Gastrocnemius medialis (tissue), 4 donors: ENCODE data around the gene PMEPA1. TPM values are rescaled to one million over a fixed set of nuclear protein-coding genes. Genes with fewer than 3 reads are reported as not detected.

ENCODE experiments used
- ATAC-seq, 2 donors: fragments of 150-250 bp; one replicate each; pipeline ENCODE4 v1.9.1; 2016
- DNase-seq, 2 donors: peaks; one replicate each; pipeline ENCODE4 v3.0.0-alpha.2; 2019
- H3K27ac ChIP-seq, 4 donors: fragments of 200-600 bp; sonication (generic); 1 replicate in 1 of 4; 2 replicates in 3 of 4; pipeline ENCODE4 v1.5.1; 2016 to 2018; ENCODE audit warnings: mild to moderate bottlenecking in 2 of 4, moderate library complexity in 1 of 4
- H3K27me3 ChIP-seq, 3 donors: fragments of 200-600 bp; sonication (generic) in 2 of 3; 1 replicate in 1 of 3; 2 replicates in 2 of 3; pipeline versions ENCODE4 v1.5.1 to v1.6.0; 2016 to 2019; ENCODE audit warnings: mild to moderate bottlenecking in 1 of 3, moderate library complexity in 1 of 3
- H3K36me3 ChIP-seq, 2 donors: fragments of 200-600 bp; sonication (generic) in 1 of 2; one replicate each; pipeline ENCODE4 v1.5.1; 2017 to 2018
- H3K4me1 ChIP-seq, 2 donors: fragments of 200-600 bp; sonication (generic) in 1 of 2; one replicate each; pipeline ENCODE4 v1.5.1; 2016 to 2017; ENCODE audit warnings: mild to moderate bottlenecking in 2 of 2
- H3K4me3 ChIP-seq, 4 donors: fragments of 200-600 bp; sonication (generic) in 3 of 4; 1 replicate in 1 of 4; 2 replicates in 3 of 4; pipeline ENCODE4 v1.5.1; 2016 to 2019; ENCODE audit warnings: mild to moderate bottlenecking in 2 of 4
- H3K9me3 ChIP-seq, 3 donors: fragments of 200-600 bp; sonication (generic) in 2 of 3; 1 replicate in 1 of 3; 2 replicates in 2 of 3; pipeline ENCODE4 v1.5.1; 2016 to 2019
- CTCF ChIP-seq, 5 experiments: fragments of 450-650 bp in 3 of 5; fragments of 200-600 bp in 2 of 5; sonication (generic) in 2 of 5; IDR thresholded peaks in 4 of 5; conservative IDR thresholded peaks in 1 of 5; 1 replicate in 4 of 5; 2 replicates in 1 of 5; pipeline ENCODE4 v1.5.1; 2016 to 2019; ENCODE audit warnings: antibody characterized with exemption in 5 of 5, mild to moderate bottlenecking in 3 of 5, moderate library complexity in 3 of 5
- POLR2A ChIP-seq, 2 donors: fragments of 450-650 bp; IDR thresholded peaks; one replicate each; pipeline ENCODE4 v1.6.1; 2017; ENCODE audit warnings: antibody characterized with exemption in 2 of 2, mild to moderate bottlenecking in 2 of 2, moderate library complexity in 2 of 2
- in situ Hi-C, 4 donors: fragments of 200-750 bp; cut with MboI; loops; one replicate each; pipeline versions ENCODE4 v1.15.0 to v1.8.0; 2017; ENCODE audit warnings: low sequenced_read_pairs in 4 of 4
- intact Hi-C: fragments of 100-400 bp; cut with DNase I; formaldehyde crosslinking; loops from one replicate; pipeline ENCODE4 v1.15.1; 2023; ENCODE audit warnings: low total_unique reads
- total RNA-seq, 4 donors: library from RNA; depleted of rRNA; stranded (reverse); fragments of >200 nt; gene quantifications; one replicate each; pipeline versions ENCODE4 v1.1.0 to v1.2.3, GENCODE V29; 2016

Gene PMEPA1
- total RNA-seq, 4 donors from 2014 or later = 1.5 to 8.1 (median 5.8) TPM

DNA sequence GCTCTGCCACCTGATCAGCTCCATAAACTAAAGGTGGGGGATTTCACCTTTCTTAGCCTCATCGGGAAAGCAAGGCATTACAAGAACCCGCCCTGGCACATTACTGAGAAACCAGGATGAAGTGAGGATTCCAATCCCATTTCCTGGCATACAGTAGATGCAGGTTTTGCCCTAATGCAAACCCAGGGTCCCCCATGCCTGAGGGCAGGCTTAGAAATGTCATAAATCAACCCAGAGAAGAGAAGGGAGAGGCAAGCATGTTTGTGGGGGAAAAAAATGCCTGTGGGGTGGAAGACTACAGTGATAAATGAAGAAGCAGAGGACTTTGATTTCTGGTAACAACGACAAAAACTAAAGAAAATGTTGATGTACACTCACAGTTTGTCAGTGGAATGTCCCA, 18.0 kb upstream of the PMEPA1 start:
- Histone ChIP-seq H3K4me1 (peaks cover 9 to 14% of the 10 kb centered on the region in 2 donors), H3K4me3 (no peak overlapping the region), H3K9me3 (no peaks in the 10 kb centered on the region), H3K36me3 (no peaks in the 10 kb centered on the region), H3K27ac (no peak overlapping the region), H3K27me3 (no peaks in the 10 kb centered on the region)
- intact Hi-C loops (no loop called here), in situ Hi-C loops (loop anchor here in 1 of 4 donors (10.0 kb wide), 1 partner anchor 97 kb away; no protein-coding TSS in a partner anchor)
- ATAC-seq (no peak), DNase-seq (no peak)
- TF ChIP-seq CTCF (IDR thresholded peaks at IDR 0.05 in 4 of 5, conservative IDR thresholded peaks at IDR 0.05 in 1 of 5) = no peak

DNA sequence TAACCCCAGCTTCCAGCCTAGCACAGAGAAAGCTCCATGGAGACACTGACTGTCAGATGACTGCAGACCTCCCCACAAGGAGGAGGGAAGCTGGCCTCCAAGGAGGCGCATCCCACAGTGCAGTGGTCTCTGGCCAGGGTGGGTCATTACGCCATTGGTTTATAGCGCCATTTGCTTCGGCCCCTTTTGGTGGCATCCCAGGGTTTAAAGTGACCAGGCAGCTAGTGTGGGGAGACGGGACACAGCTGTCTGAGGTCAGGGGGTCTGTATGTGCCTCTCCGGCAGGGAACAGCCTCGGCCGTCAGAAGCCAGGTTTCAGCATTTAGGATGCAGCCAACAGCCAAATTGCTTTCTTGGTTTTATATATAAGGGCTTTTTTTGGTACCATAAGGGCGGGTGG, 15.8 kb upstream of the PMEPA1 start:
- no peak for TF ChIP-seq CTCF (IDR thresholded peaks at IDR 0.05 in 4 of 5, conservative IDR thresholded peaks at IDR 0.05 in 1 of 5)
- TF ChIP-seq POLR2A (IDR thresholded peaks at IDR 0.05) = no peak
- no peak overlapping the region for H3K4me3 ChIP-seq
- intact Hi-C loops = no loop called here
- DNase-seq (no peak), ATAC-seq (no peak)
- H3K9me3 ChIP-seq = no peaks in the 10 kb centered on the region
- peaks cover 9 to 14% of the 10 kb centered on the region in 2 donors for H3K4me1 ChIP-seq
- H3K27me3 ChIP-seq = no peaks in the 10 kb centered on the region
- peak overlapping the region; percentile 40 to 66 (median 49) for H3K27ac ChIP-seq
- H3K36me3 ChIP-seq = no peaks in the 10 kb centered on the region
- in situ Hi-C loops = loop anchor here in 1 of 4 donors (10.0 kb wide), 1 partner anchor 99 kb away; no protein-coding TSS in a partner anchor

GRCh38 chr20:57724610-57725405, 15.0 kb upstream of the PMEPA1 start:
- TF ChIP-seq POLR2A (IDR thresholded peaks at IDR 0.05) (no peak), CTCF (IDR thresholded peaks at IDR 0.05 in 4 of 5, conservative IDR thresholded peaks at IDR 0.05 in 1 of 5) (no peak)
- intact Hi-C loops = no loop called here
- no peaks in the 10 kb centered on the region for H3K27me3 ChIP-seq
- no peaks in the 10 kb centered on the region for H3K9me3 ChIP-seq
- no peaks in the 10 kb centered on the region for H3K36me3 ChIP-seq
- H3K27ac ChIP-seq = peak overlapping the region; percentile 40 to 66 (median 49)
- in situ Hi-C loops = loop anchor here in 2 of 4 donors (10.0 to 25.0 kb wide), 3 partner anchors 100 to 1338 kb away; partner anchors contain the start of genes AURKA (in 1 of the 2), CSTF1 (in 1 of the 2) and RBM38 (in 1 of the 2)
- peaks cover 9 to 14% of the 10 kb centered on the region in 2 donors for H3K4me1 ChIP-seq
- H3K4me3 ChIP-seq = no peak overlapping the region
- DNase-seq (peak; percentile 60 to 89), ATAC-seq (peak; percentile 78 to 97)

GRCh38 chr20:57723816-57724215, 14.0 kb upstream of the PMEPA1 start:
- TF ChIP-seq POLR2A (IDR thresholded peaks at IDR 0.05) (no peak), CTCF (IDR thresholded peaks at IDR 0.05 in 4 of 5, conservative IDR thresholded peaks at IDR 0.05 in 1 of 5) (no peak)
- Histone ChIP-seq H3K27ac (no peak overlapping the region), H3K4me3 (no peak overlapping the region), H3K27me3 (no peaks in the 10 kb centered on the region), H3K9me3 (no peaks in the 10 kb centered on the region), H3K4me1 (peaks cover 15 to 17% of the 10 kb centered on the region in 2 donors), H3K36me3 (no peaks in the 10 kb centered on the region)
- DNase-seq = no peak
- in situ Hi-C loops = loop anchor here in 2 of 4 donors (10.0 to 25.0 kb wide), 3 partner anchors 101 to 1337 kb away; partner anchors contain the start of genes AURKA (in 1 of the 2), CSTF1 (in 1 of the 2) and RBM38 (in 1 of the 2)
- intact Hi-C loops = no loop called here
- ATAC-seq = no peak
